Esophagus muscularis mucosa (tissue), 4 donors: ENCODE measurements around the gene PNPLA5. TPM values are rescaled to one million over a fixed set of nuclear protein-coding genes. Genes with fewer than 3 reads are reported as not detected.
"Not testable (repeated sequence)": the region's sequence is repeated elsewhere in the genome, so short reads cannot be mapped to it uniquely, and the experiment has no call there.

Experiments used
- DNase-seq: peaks from one replicate; pipeline ENCODE4 v3.0.0-alpha.2; 2017; ENCODE audit errors: extremely low spot score
- H3K27ac ChIP-seq, 4 donors: fragments of 200-600 bp; sonication (generic); replicated peaks in 1 of 4; 1 replicate in 3 of 4; 2 replicates in 1 of 4; pipeline ENCODE4 v1.5.1; 2016 to 2019; ENCODE audit warnings: mild to moderate bottlenecking in 1 of 4
- H3K27me3 ChIP-seq, 4 donors: fragments of 200-600 bp; sonication (generic); one replicate each; pipeline versions ENCODE4 v1.5.1 to v1.6.0; 2016 to 2019
- H3K36me3 ChIP-seq, 4 donors: fragments of 200-600 bp; sonication (generic); one replicate each; pipeline ENCODE4 v1.5.1; 2016 to 2019
- H3K4me1 ChIP-seq, 4 donors: fragments of 200-600 bp; sonication (generic); one replicate each; pipeline ENCODE4 v1.5.1; 2016 to 2019
- H3K4me3 ChIP-seq, 4 donors: fragments of 200-600 bp; sonication (generic); 1 replicate in 2 of 4; 2 replicates in 2 of 4; pipeline ENCODE4 v1.5.1; 2016 to 2019; ENCODE audit warnings: mild to moderate bottlenecking in 4 of 4, moderate library complexity in 1 of 4
- H3K9me3 ChIP-seq, 4 donors: fragments of 200-600 bp; sonication (generic); 1 replicate in 3 of 4; 2 replicates in 1 of 4; pipeline ENCODE4 v1.5.1; 2016 to 2019
- CTCF ChIP-seq, 3 experiments: fragments of 200-600 bp in 2 of 3; fragments of 450-650 bp in 1 of 3; sonication (generic) in 2 of 3; IDR thresholded peaks; one replicate each; pipeline ENCODE4 v1.5.1; 2017 to 2019; ENCODE audit warnings: antibody characterized with exemption in 3 of 3, mild to moderate bottlenecking in 2 of 3, moderate library complexity in 1 of 3
- EP300 ChIP-seq: sonication (generic); formaldehyde crosslinking; IDR thresholded peaks from one replicate; pipeline ENCODE4 v1.6.1; 2017; ENCODE audit warnings: antibody characterized with exemption
- POLR2A ChIP-seq: fragments of 450-650 bp; IDR thresholded peaks from one replicate; pipeline ENCODE4 v1.6.1; 2017; ENCODE audit warnings: antibody characterized with exemption, moderate library complexity, mild to moderate bottlenecking, low read depth
- POLR2AphosphoS5 ChIP-seq, 2 donors: sonication (generic); formaldehyde crosslinking; IDR thresholded peaks; one replicate each; pipeline ENCODE4 v1.6.1; 2017; ENCODE audit warnings: antibody characterized with exemption in 2 of 2
- WGBS: methylation state at CpG from one replicate; pipeline ENCODE4 v1.1.5; 2018; 5-methylcytosine and 5-hydroxymethylcytosine counted together
- intact Hi-C: fragments of 100-400 bp; cut with DNase I; formaldehyde crosslinking; loops from one replicate; pipeline ENCODE4 v1.15.1; 2023
- total RNA-seq, 4 donors: library from RNA; depleted of rRNA; stranded (reverse); fragments of >200 nt; gene quantifications; one replicate each; pipeline versions ENCODE4 v1.1.0 to v1.2.1, GENCODE V29; 2016

Gene PNPLA5
- total RNA-seq, 4 donors from 2014 or later = not detected

GRCh38 chr22:43876866-43877509 is 14.8 kb downstream of the PNPLA5 start:
- peaks cover 0 to 4% (median under 1%) of the 10 kb centered on the region in 4 donors for H3K9me3 ChIP-seq
- H3K4me3 ChIP-seq = no peak overlapping the region
- intact Hi-C loops = no loop called here
- 64% methylated on average over 5 of the region's 5 CpGs for WGBS
- peaks cover 0 to 89% (median 0%) of the 10 kb centered on the region in 4 donors for H3K27me3 ChIP-seq
- H3K4me1 ChIP-seq = no peaks in the 10 kb centered on the region
- no peak for DNase-seq
- no peaks in the 10 kb centered on the region for H3K36me3 ChIP-seq
- TF ChIP-seq POLR2AphosphoS5 (IDR thresholded peaks at IDR 0.05) = no peak
- TF ChIP-seq CTCF (IDR thresholded peaks at IDR 0.05) = no peak
- no peak for TF ChIP-seq EP300
- no peak overlapping the region for H3K27ac ChIP-seq

GRCh38 chr22:43869799-43870198 is 22.0 kb downstream of the PNPLA5 start:
- H3K27me3 ChIP-seq = peaks cover 0 to 57% (median 3%) of the 10 kb centered on the region in 4 donors
- no peaks in the 10 kb centered on the region for H3K4me1 ChIP-seq
- WGBS = 89% methylated on average over 5 of the region's 5 CpGs
- H3K4me3 ChIP-seq = no peak overlapping the region
- intact Hi-C loops = no loop called here
- peaks cover 0 to 13% (median 9%) of the 10 kb centered on the region in 4 donors for H3K9me3 ChIP-seq
- no peaks in the 10 kb centered on the region for H3K36me3 ChIP-seq
- DNase-seq = no peak
- no peak for TF ChIP-seq POLR2AphosphoS5 (IDR thresholded peaks at IDR 0.05)
- TF ChIP-seq POLR2A = no peak
- TF ChIP-seq CTCF (IDR thresholded peaks at IDR 0.05) = no peak
- TF ChIP-seq EP300 = no peak
- no peak overlapping the region for H3K27ac ChIP-seq

GRCh38 chr22:43869001-43869400 is 22.8 kb downstream of the PNPLA5 start:
- H3K4me3 ChIP-seq, H3K27ac ChIP-seq, H3K4me1 ChIP-seq, DNase-seq, intact Hi-C loops, H3K36me3 ChIP-seq: not testable (repeated sequence)
- Histone ChIP-seq H3K9me3 (peaks cover 0 to 13% (median 9%) of the 10 kb centered on the region in 4 donors), H3K27me3 (peaks cover 0 to 57% (median 3%) of the 10 kb centered on the region in 4 donors)
- WGBS = 74% methylated on average over 4 of the region's 4 CpGs

- 10% methylated on average over 11 of the region's 11 CpGs for WGBS
- peaks cover 0 to 60% (median 4%) of the 10 kb centered on the region in 4 donors for H3K27me3 ChIP-seq
- intact Hi-C loops = no loop called here
- no peak for DNase-seq
- H3K36me3 ChIP-seq = no peaks in the 10 kb centered on the region
- no peak overlapping the region for H3K4me3 ChIP-seq
- no peak overlapping the region for H3K27ac ChIP-seq
- peaks cover 0 to 13% (median 9%) of the 10 kb centered on the region in 4 donors for H3K9me3 ChIP-seq
- TF ChIP-seq POLR2AphosphoS5 (IDR thresholded peaks at IDR 0.05) = no peak
- TF ChIP-seq POLR2A = no peak
- no peak for TF ChIP-seq CTCF (IDR thresholded peaks at IDR 0.05)
- TF ChIP-seq EP300 = no peak
- H3K4me1 ChIP-seq = no peaks in the 10 kb centered on the region
These were observed 23.8 kb downstream of the PNPLA5 start for GRCh38 chr22:43867839-43868635.

- intact Hi-C loops = no loop called here
These were observed 29.0 kb downstream of the PNPLA5 start for GRCh38 chr22:43862882-43863202.

More at GRCh38 chr22:43862882-43863202, 29.0 kb downstream of the PNPLA5 start:
- Histone ChIP-seq H3K27me3 (peaks cover 0 to 84% (median 19%) of the 10 kb centered on the region in 4 donors), H3K4me3 (peak overlapping the region in 2 of 4 donors; percentile 24 to 45), H3K27ac (no peak overlapping the region), H3K36me3 (no peaks in the 10 kb centered on the region), H3K4me1 (peaks cover 0 to 12% (median 6%) of the 10 kb centered on the region in 4 donors), H3K9me3 (no peaks in the 10 kb centered on the region)
- no peak for DNase-seq
- WGBS = 64% methylated on average over 11 of the region's 11 CpGs
- TF ChIP-seq POLR2AphosphoS5 (IDR thresholded peaks at IDR 0.05) = no peak
